Prostate gland (tissue), 2 donors: Measurements from ENCODE around the gene EID2.

Source experiments
- POLR2A ChIP-seq: fragments of 450-650 bp; IDR thresholded peaks from one replicate; pipeline ENCODE4 v1.6.1; 2016; ENCODE audit warnings: antibody characterized with exemption, mild to moderate bottlenecking
- POLR2AphosphoS5 ChIP-seq: sonication (generic); formaldehyde crosslinking; IDR thresholded peaks from one replicate; pipeline ENCODE4 v1.6.1; 2017; ENCODE audit warnings: antibody characterized with exemption
- TF ChIP-seq, protein P1 (sequence below), 4 experiments: fragments of 200-600 bp in 2 of 4; fragments of 450-650 bp in 2 of 4; sonication (generic) in 2 of 4; IDR thresholded peaks; 1 replicate in 3 of 4; 2 replicates in 1 of 4; pipeline ENCODE4 v1.5.1; 2016 to 2019; ENCODE audit warnings: antibody characterized with exemption in 4 of 4, mild to moderate bottlenecking in 2 of 4, moderate library complexity in 2 of 4

GRCh38 chr19:39518975-39519374 lies 21.0 kb downstream of the EID2 start:
- TF ChIP-seq, protein P1, sequence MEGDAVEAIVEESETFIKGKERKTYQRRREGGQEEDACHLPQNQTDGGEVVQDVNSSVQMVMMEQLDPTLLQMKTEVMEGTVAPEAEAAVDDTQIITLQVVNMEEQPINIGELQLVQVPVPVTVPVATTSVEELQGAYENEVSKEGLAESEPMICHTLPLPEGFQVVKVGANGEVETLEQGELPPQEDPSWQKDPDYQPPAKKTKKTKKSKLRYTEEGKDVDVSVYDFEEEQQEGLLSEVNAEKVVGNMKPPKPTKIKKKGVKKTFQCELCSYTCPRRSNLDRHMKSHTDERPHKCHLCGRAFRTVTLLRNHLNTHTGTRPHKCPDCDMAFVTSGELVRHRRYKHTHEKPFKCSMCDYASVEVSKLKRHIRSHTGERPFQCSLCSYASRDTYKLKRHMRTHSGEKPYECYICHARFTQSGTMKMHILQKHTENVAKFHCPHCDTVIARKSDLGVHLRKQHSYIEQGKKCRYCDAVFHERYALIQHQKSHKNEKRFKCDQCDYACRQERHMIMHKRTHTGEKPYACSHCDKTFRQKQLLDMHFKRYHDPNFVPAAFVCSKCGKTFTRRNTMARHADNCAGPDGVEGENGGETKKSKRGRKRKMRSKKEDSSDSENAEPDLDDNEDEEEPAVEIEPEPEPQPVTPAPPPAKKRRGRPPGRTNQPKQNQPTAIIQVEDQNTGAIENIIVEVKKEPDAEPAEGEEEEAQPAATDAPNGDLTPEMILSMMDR (IDR thresholded peaks at IDR 0.05), result no peak
- no peak for TF ChIP-seq POLR2AphosphoS5
- no peak for TF ChIP-seq POLR2A
